ENCODE data around the gene LTBP2.

DNA sequence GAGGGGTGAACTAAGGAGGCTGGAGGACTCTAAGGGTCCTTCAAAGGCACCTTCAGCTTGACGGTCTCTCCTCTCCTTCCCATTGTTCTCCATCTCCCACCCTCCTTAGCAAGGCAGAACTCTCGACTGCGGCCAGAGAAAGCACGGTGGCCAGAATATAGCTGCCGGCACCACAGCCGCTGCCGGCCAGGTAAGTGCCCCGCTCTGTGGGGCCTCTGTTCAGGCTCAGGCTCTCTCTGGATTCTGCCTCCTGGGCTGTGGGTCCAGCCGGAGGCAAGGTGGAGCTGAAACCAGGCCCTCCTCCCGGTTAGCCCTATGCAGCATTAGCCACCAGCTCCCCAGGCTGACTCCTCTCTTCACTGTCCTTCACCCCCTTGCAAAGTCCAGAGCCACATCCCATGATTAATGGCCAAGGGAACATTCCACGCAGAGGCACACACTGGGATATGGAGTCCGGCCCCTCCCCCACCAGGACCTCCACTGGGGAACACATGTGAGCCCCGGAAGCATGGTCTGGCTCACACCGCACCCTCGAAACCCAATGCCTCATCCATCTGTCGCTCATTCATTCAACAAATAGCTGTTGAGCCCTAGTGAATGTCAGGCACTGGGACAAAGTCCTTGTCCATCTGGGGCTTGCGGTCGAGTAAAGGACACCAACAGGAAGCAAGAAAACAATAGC, 25.2 kb downstream of the LTBP2 start:
- TF ChIP-seq ATF2 (IDR thresholded peaks at IDR 0.05; ENCODE audit: low read length) = no peak
- no peak for TF ChIP-seq GABPA (IDR thresholded peaks at IDR 0.05; ENCODE audit: borderline replicate concordance, insufficient read depth, low read length)
- TF ChIP-seq POLR2A (IDR thresholded peaks at IDR 0.05; ENCODE audit: control extremely low read depth in 1 of 2, low read depth in 2 of 2, low read length in 2 of 2) = no peak
- no peak for TF ChIP-seq CTCF (IDR thresholded peaks at IDR 0.05; ENCODE audit: control extremely low read depth in 1 of 3, insufficient read depth in 1 of 3, low read depth in 1 of 3, low read length in 3 of 3)

Measured in H1 (cell line).